DND-41 (cell line): ENCODE measurements around the gene CCNA2.

Experiments used
- ATAC-seq: fragments of 200-7000 bp; cut with Tn5 transposase; 3 replicates; pipeline ENCODE4 v1.9.1; 2021; ENCODE audit warnings: low read depth; ENCODE audit not compliant: insufficient read depth
- DNase-seq: peaks from one replicate; pipeline ENCODE4 v3.0.0-alpha.2; 2020
- H2AFZ ChIP-seq: 2 replicates; pipeline ENCODE4 v1.6.0; 2012; ENCODE audit warnings: low read depth, low read length
- H3K27ac ChIP-seq: 2 replicates; pipeline ENCODE4 v1.5.1; 2012; ENCODE audit warnings: low read length, inconsistent platforms
- H3K27me3 ChIP-seq: fragments of 200-600 bp; sonication (generic); 2 replicates; pipeline ENCODE4 v1.6.0; 2012; ENCODE audit warnings: low read length, mild to moderate bottlenecking, inconsistent platforms; ENCODE audit not compliant: insufficient read depth, poor library complexity
- H3K36me3 ChIP-seq: 2 replicates; pipeline ENCODE4 v1.5.1; 2012; ENCODE audit warnings: low read length, inconsistent platforms; ENCODE audit not compliant: insufficient read depth
- H3K4me1 ChIP-seq: 2 replicates; pipeline ENCODE4 v1.5.1; 2012; ENCODE audit warnings: mild to moderate bottlenecking, low read length; ENCODE audit not compliant: insufficient read depth
- H3K4me2 ChIP-seq: 2 replicates; pipeline ENCODE4 v1.6.0; 2012; ENCODE audit warnings: mild to moderate bottlenecking, moderate library complexity, low read length, inconsistent platforms; ENCODE audit not compliant: insufficient read depth
- H3K4me3 ChIP-seq, 2 experiments: fragments of 200-600 bp in 1 of 2; shearing (Covaris generic) in 1 of 2; 2 replicates each; pipeline ENCODE4 v1.5.1; 2012 to 2016; ENCODE audit warnings: inconsistent platforms in 2 of 2, low read length in 2 of 2, mild to moderate bottlenecking in 2 of 2, low read depth in 1 of 2, moderate library complexity in 1 of 2
- H3K79me2 ChIP-seq: 2 replicates; pipeline ENCODE4 v1.6.0; 2012; ENCODE audit warnings: low read length, inconsistent platforms; ENCODE audit not compliant: insufficient read depth
- H3K9ac ChIP-seq: 2 replicates; pipeline ENCODE4 v1.6.0; 2012; ENCODE audit warnings: low read depth, mild to moderate bottlenecking, inconsistent platforms, low read length, moderate library complexity
- H3K9me3 ChIP-seq: 2 replicates; pipeline ENCODE4 v1.5.1; 2012; ENCODE audit warnings: low read length, moderate library complexity, mild to moderate bottlenecking, inconsistent platforms; ENCODE audit not compliant: insufficient read depth, severe bottlenecking
- H4K20me1 ChIP-seq: 2 replicates; pipeline ENCODE4 v1.6.0; 2012; ENCODE audit warnings: low read length; ENCODE audit not compliant: insufficient read depth
- CTCF ChIP-seq: IDR thresholded peaks from 2 replicates; pipeline ENCODE4 v1.5.1; 2012; ENCODE audit warnings: borderline replicate concordance, low read length, moderate library complexity, mild to moderate bottlenecking; ENCODE audit not compliant: poor library complexity, severe bottlenecking; ENCODE audit errors: extremely low read depth
- EZH2 ChIP-seq: IDR thresholded peaks from 3 replicates; pipeline ENCODE4 v1.6.1; 2012; ENCODE audit warnings: borderline replicate concordance, low read depth, mild to moderate bottlenecking, moderate library complexity, low read length, inconsistent platforms; ENCODE audit not compliant: severe bottlenecking

The CCNA2 gene

GRCh38 chr4:121811122-121811521 lies 12.6 kb downstream of the CCNA2 start:
- H3K9ac ChIP-seq = 0 out of 2 replicates have a peak overlapping the region, but pooled peaks have one; percentile 6
- ATAC-seq (peak; percentile 33; the same call in 2 of the 3 replicates), DNase-seq (no peak)
- no peak overlapping the region; the same call in 1 of the 2 replicates for H3K27ac ChIP-seq
- peaks cover 41% of the 10 kb centered on the region; the same call in 1 of the 2 replicates for H3K79me2 ChIP-seq
- H3K4me1 ChIP-seq = peaks cover 11% of the 10 kb centered on the region
- H3K27me3 ChIP-seq = no peaks in the 10 kb centered on the region
- H3K4me2 ChIP-seq = no peak overlapping the region
- H3K36me3 ChIP-seq = peaks cover 96% of the 10 kb centered on the region
- no peak overlapping the region for H3K4me3 ChIP-seq
- H2AFZ ChIP-seq = no peak overlapping the region
- peaks cover 13% of the 10 kb centered on the region; the same call in 1 of the 2 replicates for H4K20me1 ChIP-seq
- no peak for TF ChIP-seq EZH2
- TF ChIP-seq CTCF = no peak
- H3K9me3 ChIP-seq = no peaks in the 10 kb centered on the region

GRCh38 chr4:121806411-121806810 lies 17.3 kb downstream of the CCNA2 start:
- no peak overlapping the region for H3K4me3 ChIP-seq
- H3K4me2 ChIP-seq = no peak overlapping the region
- H3K27me3 ChIP-seq = no peaks in the 10 kb centered on the region
- no peak overlapping the region for H3K9ac ChIP-seq
- no peak overlapping the region for H3K27ac ChIP-seq
- no peak for DNase-seq
- no peak for ATAC-seq
- no peak overlapping the region for H2AFZ ChIP-seq
- H3K4me1 ChIP-seq = peaks cover 46% of the 10 kb centered on the region
- no peaks in the 10 kb centered on the region for H3K9me3 ChIP-seq
- TF ChIP-seq CTCF (no peak), EZH2 (no peak)
- H3K36me3 ChIP-seq = peaks cover 90% of the 10 kb centered on the region
- peaks cover 61% of the 10 kb centered on the region for H3K79me2 ChIP-seq
- H4K20me1 ChIP-seq = peaks cover 7% of the 10 kb centered on the region; the same call in 1 of the 2 replicates

- H4K20me1 ChIP-seq = peaks cover 3% of the 10 kb centered on the region; the same call in 1 of the 2 replicates
- DNase-seq (no peak), ATAC-seq (no peak)
- H3K79me2 ChIP-seq = peaks cover 55% of the 10 kb centered on the region
- TF ChIP-seq EZH2 (no peak), CTCF (no peak)
- H3K36me3 ChIP-seq = peaks cover 46% of the 10 kb centered on the region
- peak overlapping the region; percentile 97 for H2AFZ ChIP-seq
- no peaks in the 10 kb centered on the region for H3K27me3 ChIP-seq
- peak overlapping the region; percentile 91 for H3K9ac ChIP-seq
- H3K9me3 ChIP-seq = no peaks in the 10 kb centered on the region
- peak overlapping the region; percentile 90 to 93 for H3K4me3 ChIP-seq
- peak overlapping the region; percentile 95 for H3K27ac ChIP-seq
- peaks cover 76% of the 10 kb centered on the region for H3K4me1 ChIP-seq
- peak overlapping the region; percentile 64 for H3K4me2 ChIP-seq
Observed at GRCh38 chr4:121801715-121802075, 22.0 kb downstream of the CCNA2 start.
